GM12873 (cell line): ENCODE data around the gene VOPP1.

ENCODE experiments used
- CTCF ChIP-seq: IDR thresholded peaks from 2 replicates; pipeline ENCODE4 v1.5.1; 2012; ENCODE audit warnings: low read depth, mild to moderate bottlenecking, moderate library complexity, low read length, control low read depth; ENCODE audit not compliant: insufficient read depth; ENCODE audit errors: missing control alignments

VOPP1 gene

GRCh38 chr7:55516409-55516808, 55.9 kb downstream of the VOPP1 start:
- TF ChIP-seq CTCF: no peak

GRCh38 chr7:55515569-55516279, 56.6 kb downstream of the VOPP1 start:
- no peak for TF ChIP-seq CTCF

- TF ChIP-seq CTCF: no peak
These were observed 57.6 kb downstream of the VOPP1 start for GRCh38 chr7:55514546-55515265.

- TF ChIP-seq CTCF: no peak
These were observed 58.4 kb downstream of the VOPP1 start for GRCh38 chr7:55513868-55514267.

GRCh38 chr7:55512635-55513191, 59.6 kb downstream of the VOPP1 start:
- no peak for TF ChIP-seq CTCF

- no peak for TF ChIP-seq CTCF
These were observed 61.7 kb downstream of the VOPP1 start for GRCh38 chr7:55510621-55511020.

- TF ChIP-seq CTCF: no peak
These were observed 63.0 kb downstream of the VOPP1 start for GRCh38 chr7:55509322-55509721.
